Activated CD4-positive, alpha-beta T cell treated with anti-CD3 and anti-CD28 coated beads, Interleukin-2, amount 50 U/mL, for 48 hours (primary cell): Measurements from ENCODE around the gene KRTCAP2.
"Not testable (repeated sequence)": the region's sequence is repeated elsewhere in the genome, so short reads cannot be mapped to it uniquely, and the experiment has no call there.

Experiments
- DNase-seq, 2 experiments: peaks; one replicate each; pipeline ENCODE4 v3.0.0-alpha.2; 2020

Gene KRTCAP2

DNA sequence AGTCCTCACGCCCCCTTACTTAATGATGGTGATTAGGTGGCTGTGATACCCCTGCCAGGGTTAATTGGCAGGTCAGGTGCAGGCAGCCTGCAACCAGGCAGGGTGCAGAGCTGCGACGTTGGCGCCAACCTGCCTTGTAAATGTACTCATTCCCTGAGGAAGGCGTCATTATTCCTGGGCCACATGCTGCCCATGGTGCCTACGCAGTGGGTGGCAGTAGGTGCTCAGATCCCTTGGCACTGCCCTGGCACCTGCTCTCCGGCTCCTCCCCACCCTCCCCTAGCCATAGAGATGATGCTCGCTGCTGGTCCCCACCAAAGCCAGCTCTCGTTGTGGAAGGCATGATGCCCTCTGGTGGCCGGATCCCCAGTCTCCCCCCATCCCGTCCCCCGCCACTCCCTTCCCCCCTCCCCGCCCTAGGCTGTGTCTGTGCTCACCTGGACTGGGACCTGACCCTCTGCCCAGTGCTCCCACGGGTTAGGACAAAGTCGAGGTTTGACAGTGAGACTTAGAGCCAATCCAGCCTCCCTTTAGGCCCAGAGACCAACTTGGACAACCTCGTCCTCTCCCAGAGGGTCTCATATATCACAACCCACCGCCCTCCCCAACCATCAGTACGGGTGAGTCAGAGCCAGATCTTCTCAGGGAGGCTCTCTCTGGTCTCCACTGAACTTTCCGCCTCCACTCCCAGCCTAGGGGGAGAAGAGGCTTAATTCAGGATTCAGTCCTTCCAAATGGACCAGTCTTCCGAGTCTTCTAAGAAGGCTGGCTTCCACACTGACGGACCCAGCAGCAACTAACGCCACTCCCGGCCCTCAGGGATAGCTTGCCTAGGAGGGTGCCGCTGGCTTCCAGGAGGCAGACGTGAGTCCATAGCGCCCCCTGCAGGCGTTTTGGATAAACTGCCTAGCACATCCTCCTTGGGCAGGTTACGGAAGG lies 5.7 kb downstream of the KRTCAP2 start:
- DNase-seq = peak; percentile 93

DNA sequence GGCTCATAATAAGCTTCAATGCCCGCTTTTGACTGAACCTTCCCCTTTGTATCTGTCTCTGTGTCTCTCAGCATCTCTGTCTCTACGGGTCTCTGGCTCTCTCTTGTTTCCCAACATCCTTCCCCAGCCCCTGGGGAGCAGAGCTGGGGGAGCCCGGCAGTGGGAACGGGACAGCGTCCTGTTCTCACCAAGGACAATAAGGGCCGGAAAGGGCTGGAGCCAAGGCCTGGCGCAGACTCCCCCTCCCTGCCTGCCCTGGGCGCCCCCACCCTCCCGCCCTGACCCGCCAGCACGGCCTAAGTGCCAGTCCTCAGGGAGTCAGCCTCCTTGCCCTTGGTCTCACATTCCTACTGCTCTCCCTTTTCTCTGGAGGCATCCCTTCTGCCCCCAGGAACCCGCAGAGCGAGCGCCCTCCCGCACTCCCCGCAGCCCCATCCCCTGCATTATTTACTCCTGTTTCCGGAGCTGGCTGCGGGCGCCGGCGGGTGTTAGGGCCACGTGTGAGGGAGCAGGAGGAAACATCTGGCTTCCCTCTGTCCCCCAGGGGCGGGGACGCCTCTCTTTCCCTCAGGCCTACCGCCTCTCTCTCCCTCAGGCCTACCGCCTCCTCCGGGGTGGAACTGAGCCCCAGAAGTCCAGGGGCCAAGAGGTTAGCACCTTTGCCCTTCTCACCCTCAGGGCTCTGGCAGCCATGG lies 6.5 kb downstream of the KRTCAP2 start:
- DNase-seq = no peak

DNA sequence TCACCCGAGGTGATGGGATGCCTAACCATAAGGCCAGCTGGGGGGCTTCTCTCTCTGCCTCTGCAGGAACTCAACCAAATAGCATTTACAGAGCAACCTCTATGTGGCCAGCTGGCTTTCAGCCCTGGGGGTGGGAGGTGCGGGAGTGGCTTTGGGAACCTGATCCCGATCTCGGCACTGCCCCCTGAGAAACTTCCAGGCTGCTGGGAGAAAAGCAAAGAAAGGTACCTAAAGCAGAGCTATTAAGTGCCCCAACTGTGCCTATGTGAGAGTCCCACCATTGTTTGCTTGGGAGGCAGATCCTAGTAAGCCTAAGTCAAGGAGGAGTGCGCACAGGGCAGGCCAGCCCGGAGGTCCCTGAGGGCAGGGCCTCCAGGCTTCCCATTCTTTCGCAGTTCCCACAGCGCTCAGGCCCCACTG lies 7.0 kb downstream of the KRTCAP2 start:
- DNase-seq = no peak

DNA sequence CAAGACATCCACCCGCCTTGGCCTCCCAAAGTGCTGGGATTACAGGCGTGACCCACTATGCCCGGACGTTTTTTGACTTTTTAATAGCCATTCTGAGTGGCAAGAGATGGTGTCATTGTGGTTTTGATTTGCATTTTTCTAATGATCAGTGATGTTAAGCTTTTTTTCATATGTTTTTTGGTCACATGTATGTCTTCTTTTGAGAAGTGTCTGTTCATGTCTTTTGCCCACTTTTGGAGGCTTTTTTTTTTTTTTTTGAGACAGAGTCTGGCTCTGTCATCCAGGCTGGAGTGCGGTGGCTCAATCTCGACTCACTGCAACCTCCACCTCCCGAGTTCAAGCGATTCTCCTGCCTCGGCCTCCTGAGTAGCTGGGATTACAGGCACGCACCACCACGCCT lies 8.5 kb downstream of the KRTCAP2 start:
- DNase-seq = not testable (repeated sequence)

DNA sequence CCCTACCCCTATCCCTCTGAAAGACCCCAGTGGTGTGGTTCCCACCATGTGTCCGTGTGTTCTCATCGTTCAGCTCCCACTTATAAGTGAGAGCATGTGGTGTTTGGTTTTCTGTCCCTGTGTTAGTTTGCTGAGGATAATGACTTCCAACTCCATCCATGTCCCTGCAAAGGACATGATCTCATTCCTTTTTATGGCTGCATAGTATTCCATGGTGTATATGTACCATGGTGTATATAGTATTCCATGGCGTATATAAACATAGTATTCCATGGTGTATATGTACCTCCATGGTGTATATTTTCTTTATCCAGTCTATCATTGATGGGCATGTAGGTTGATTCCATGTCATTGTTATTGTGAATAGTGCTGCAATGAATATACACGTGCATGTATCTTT lies 9.3 kb downstream of the KRTCAP2 start:
- DNase-seq = not testable (repeated sequence)

DNA sequence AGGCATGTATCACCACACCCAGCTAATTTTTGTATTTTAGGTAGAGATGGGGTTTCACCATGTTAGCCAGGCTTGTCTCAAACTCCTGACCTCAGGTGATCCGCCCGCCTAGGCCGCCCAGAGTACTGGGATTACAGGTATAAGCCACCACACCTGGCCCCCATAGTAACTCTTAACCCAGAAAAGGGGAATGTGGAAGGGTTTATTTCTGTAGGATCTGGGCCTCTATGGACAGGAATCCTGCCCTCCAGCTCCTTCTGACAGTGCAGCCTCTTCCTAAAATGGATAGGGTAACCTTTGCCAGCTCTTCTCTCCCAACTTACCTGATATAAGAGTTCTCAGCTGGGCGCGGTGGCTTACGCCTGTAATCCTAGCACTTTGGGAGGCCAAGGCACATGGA lies 10.5 kb downstream of the KRTCAP2 start:
- DNase-seq = not testable (repeated sequence)

DNA sequence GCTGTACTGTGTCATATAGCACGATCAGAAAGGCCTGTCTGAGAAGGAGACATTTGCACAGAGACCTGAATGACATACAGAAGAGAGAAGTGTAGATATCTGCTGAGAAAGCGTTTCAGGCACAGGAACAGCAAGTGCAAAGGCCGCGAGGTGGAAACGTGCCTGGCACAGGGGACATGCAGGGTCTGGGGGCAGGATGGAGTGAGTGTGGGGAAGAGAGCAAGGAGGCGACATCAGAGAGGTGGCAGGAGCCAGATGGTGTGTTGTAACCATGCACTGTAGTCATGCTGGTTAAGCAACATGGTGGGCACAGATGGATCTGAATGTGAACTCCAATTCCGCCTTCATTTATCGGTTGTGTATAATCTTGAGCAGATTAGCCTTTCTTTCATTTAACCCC lies 13.0 kb downstream of the KRTCAP2 start:
- no peak for DNase-seq

DNA sequence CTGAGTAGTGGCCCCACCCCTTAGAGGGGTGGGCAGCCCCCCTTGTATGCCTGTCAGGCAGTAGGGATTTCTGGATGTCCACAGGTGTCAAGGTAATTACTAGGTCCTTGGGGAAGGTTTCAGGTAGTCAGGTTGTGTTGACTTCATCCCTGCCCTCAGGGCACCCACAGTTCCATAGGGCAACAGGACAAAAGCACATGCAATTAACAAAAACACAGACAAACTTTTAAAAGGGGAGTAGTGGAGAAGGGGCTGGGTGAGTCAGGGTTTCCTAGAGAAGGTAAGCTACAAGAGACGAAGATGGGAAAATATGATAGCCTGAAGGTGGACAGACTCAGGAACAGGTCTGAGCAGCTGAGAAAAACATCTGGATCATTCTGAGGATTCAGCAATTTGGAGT lies 14.1 kb downstream of the KRTCAP2 start:
- no peak for DNase-seq

DNA sequence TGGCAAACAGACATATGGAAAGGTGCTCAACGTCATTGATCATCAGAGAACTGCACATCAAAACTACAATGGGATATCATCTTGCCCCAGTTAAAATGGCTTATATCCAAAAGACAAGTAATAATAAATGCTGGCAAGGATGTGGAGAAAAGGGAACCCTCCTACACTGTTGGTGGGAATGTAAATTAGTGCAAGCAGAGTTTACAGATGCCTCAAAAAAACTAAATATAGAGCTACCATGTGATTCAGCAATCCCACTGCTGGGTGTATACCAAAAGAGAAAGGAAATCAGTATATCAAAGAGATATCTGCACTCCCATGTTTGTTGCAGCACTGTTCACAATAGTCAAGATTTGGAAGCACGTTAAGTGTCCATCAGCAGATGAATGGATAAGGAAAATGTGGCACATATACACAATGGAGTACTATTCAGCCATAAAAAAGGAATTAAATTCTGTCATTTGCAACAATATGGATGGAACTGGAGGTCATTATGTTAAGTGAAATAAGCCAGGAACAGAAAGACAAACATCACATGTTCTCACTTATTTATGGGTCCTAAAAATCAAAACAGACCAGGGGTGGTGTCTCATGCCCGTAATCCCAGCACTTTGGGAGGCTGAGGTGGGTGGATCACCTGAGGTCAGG lies 17.0 kb downstream of the KRTCAP2 start:
- DNase-seq = not testable (repeated sequence)

DNA sequence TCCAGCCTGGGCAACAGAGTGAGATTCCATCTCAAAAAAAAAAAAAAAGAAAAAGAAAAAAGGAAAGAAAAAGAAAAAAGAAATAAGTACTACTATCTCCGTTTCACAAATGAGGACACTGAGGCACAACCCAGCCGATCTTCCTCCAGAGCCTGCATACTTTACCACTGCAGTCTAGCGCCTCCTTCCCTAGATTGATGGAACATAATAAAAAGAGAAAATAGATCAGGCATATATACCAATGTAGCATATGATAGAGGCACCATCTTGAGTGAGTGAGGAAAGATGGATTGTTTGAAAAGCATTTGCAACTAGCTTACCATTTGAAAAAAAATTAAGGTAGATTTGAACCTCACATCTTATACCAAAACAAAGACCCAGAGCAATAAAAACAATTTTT lies 27.6 kb downstream of the KRTCAP2 start:
- no peak for DNase-seq

DNA sequence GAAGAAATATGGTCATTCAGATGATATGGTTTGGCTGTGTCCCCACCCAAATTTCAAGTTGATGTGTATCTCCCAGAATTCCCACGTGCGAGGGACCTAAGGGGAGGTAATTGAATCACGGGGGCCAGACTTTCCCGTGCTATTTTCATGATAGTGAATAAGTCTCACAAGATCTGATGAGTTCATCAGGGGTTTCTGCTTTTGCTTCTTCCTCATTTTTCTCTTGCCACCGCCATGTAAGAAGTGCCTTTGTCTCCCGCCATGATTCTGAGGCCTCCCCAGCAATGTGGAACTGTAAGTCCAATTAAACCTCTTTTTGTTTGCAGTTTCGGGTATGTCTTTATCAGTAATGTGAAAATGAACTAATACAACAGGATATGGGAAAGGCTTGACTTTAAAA lies 31.4 kb downstream of the KRTCAP2 start:
- DNase-seq = no peak

DNA sequence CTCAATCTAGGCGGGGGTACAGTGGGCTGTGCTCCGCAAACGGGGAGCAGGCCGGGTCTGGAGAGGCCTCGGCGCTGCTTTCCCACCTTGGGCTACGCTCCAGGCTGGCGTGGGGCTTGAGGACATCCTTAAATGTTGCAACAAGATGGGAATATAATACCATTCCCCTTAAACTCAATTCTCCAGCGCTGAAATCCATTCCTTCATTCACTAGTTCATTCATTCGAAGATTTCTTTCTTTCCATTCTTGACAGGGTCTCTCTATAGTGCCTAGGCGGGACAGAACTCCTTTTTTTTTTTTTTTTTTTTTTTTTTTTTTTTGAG lies 32.5 kb downstream of the KRTCAP2 start:
- no peak for DNase-seq

DNA sequence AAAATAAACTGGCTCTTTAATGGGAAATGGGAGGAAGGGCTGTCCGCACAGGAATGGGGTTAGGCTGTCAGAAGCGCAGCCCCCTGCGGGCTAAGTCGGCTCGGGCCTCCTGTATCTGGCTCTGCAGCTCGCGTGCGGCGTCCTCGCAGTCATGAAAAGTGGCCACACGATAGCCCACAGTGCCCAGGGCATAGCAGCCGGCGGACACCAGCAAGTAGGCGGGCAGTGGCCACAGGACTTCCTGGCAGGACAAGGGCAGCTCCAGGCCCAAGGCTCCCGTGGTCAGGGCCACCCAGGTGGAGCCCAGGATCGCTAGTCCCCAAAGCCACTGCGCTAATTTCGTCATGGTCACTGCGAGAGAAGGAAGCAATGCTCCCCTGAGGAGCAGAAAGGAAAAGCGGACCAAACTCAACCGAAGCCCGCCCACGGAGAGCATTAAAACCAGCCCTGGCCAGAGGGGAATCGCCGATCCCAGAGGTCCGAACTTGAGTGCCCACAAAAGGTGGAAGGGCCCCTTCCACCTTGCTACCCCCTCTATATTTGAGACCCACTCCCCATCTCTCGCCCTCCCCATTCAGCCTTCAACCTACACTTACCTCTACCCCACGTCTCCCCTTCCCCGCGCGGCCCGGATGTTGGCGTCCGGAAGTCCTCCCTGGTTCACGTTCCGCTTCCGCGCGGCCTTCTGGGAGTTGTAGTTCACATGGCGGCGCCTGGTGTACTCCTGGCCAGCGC lies 33.0 kb downstream of the KRTCAP2 start, which contains the start of gene DPM3:
DPM3 (minus strand) TSS at position 637 of the 735 bp plus-strand sequence; CDS start at position 346, 291 bp downstream.
- DNase-seq = peak; percentile 93 to 94

DNA sequence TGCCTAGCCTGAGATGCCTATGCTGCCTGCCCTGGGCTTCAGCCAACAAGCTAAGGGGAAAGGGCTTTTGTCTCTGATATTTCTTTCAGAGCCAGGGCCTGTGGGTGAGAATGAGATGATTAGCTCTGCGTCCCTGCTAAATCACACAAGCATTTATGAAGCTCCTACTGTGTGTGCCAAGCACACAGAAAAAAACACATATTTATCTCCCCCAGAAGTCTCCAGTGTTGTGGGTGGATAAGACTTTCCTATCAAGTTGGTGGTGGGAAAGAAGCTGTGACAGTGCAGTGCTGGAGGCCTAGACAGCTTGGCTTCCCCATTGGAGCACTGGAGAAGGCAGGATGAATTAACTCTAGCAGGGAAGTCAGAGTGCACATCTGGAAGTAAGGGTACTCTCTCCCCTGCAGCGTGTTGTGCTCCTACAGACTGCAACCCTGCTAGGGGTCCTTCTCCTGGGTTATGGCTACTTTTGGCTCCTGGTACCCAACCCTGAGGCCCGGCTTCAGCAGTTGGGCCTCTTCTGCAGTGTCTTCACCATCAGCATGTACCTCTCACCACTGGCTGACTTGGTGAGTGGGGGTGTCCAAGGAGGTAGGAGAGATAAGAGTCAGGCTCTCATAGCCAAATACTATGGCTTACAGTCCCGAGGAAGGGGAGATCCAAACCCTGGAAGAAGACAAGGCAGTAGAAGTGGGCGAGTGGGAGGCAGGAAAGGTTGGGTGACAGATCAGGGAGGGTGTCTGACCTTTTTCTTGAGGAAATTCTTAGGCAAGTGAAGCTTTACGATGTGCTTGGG lies 35.8 kb downstream of the KRTCAP2 start:
- no peak for DNase-seq

DNA sequence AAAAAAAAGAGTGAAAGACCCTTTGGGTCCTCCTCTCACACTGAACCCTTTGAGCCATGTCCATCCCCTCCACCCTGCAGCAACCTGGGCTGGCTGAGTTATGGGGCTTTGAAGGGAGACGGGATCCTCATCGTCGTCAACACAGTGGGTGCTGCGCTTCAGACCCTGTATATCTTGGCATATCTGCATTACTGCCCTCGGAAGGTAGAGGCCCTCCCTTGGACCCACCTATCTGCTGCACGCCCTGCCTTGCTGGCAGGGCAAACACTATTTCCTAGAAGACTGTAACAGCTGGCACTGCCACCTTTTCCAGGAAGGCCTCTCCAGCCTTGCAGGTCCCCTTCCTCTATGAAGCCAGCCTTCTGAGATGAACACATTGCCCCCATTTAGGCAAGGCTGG lies 36.4 kb downstream of the KRTCAP2 start:
- no peak for DNase-seq

DNA sequence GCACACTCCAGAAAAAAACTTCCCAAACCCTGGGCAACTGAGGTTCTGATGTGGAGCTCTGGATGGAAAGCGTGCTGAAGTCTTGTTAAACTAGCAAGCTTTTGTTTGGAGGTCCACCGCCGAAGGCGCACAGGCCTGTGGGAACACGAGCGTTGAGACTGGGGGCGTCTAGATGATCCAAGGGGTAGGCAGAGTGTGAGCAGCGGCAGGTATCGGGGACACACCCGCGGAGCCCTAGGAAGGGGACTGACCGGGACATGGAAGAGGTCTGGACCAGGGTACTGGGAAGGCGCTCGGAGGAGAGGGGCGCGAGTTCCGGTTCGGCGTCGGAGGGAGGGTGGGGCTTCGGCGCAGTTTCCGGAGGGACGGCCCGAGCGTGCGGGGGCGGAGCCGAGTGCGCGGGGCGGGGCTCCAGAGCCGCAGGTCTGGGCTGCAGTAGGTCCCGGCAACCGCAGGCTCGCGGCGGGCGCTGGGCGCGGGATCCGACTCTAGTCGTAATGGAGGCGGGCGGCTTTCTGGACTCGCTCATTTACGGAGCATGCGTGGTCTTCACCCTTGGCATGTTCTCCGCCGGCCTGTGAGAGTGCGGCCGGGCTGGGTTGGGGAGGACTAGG lies 37.6 kb downstream of the KRTCAP2 start, which contains the start of gene SLC50A1:
SLC50A1 (plus strand) TSS at position 438 of the 614 bp plus-strand sequence; CDS start at position 498, 60 bp downstream.
- peak; percentile 95 for DNase-seq

DNA sequence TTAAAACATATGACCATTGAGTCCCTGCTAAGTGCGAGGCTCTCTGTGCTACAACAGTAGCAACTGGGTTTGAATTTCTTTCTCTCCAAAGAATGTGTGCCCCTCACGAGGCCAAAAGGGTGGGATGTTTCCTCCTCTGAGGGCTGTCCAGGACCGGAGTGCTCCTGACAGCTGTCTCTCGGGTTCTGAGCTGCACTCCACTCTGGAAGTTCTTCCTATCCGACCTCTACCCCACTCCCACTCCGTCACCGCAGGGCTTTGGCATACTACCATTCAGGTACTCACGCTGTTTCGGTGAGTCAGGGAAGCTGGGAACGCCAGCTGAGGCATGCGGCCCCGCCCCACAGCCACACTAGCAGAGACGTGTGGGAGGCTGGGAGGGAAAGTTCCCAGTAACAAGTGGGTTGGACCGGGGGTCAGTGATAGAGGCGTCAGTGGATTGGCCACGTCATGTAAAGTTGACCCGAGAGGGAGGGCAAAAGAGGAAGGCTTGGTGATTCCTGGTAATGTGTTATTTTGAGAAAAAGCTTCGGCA lies 38.2 kb downstream of the KRTCAP2 start:
- DNase-seq = peak; percentile 89 to 92

DNA sequence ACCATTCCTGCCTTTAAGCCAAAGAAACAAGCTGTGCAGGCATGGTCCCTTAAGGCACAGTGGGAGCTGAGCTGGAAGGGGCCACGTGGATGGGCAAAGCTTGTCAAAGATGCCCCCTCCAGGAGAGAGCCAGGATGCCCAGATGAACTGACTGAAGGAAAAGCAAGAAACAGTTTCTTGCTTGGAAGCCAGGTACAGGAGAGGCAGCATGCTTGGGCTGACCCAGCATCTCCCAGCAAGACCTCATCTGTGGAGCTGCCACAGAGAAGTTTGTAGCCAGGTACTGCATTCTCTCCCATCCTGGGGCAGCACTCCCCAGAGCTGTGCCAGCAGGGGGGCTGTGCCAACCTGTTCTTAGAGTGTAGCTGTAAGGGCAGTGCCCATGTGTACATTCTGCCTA lies 38.8 kb downstream of the KRTCAP2 start:
- no peak for DNase-seq

DNA sequence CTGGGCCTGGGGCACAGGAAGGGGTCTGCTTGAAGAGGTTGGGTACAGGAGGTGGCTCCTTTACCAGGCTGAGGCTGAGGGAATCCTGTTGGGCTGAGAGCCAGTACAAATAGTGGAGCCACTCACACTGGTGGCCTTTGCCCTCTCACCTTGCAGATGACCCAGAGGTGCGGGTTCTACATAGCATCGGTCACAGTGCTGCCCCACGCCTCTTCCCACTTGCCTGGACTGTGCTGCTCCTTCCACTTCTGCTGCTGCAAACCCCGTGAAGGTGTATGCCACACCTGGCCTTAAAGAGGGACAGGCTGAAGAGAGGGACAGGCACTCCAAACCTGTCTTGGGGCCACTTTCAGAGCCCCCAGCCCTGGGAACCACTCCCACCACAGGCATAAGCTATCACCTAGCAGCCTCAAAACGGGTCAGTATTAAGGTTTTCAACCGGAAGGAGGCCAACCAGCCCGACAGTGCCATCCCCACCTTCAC lies 39.3 kb downstream of the KRTCAP2 start:
- DNase-seq = no peak

DNA sequence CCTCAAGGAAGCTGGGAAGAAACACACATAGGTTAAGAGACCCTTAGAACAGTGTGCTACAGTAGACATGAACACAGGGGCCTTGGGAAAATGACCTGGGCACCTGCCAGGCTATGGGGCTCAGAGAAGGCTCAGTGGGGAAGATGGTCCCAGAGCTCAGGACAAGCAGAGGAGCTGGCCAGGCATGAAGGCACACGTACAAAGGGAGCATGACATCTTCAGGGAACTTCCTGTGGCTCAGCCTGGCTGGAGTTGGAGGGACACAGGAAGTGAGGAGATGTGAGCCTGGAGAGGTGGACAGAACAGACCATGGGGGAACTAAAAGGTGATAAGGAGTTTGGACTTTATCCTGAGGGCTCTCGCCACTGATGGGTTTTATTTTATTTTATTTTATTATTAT lies 41.2 kb downstream of the KRTCAP2 start:
- DNase-seq = no peak

DNA sequence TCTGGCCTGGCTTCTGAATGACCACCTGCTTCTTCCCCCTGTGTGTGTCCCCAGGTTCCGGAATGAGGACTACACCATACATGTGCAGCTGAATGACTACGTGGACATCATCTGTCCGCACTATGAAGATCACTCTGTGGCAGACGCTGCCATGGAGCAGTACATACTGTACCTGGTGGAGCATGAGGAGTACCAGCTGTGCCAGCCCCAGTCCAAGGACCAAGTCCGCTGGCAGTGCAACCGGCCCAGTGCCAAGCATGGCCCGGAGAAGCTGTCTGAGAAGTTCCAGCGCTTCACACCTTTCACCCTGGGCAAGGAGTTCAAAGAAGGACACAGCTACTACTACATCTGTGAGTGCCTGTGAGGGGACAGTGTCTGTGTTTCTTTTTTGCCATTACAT lies 41.8 kb downstream of the KRTCAP2 start:
- no peak for DNase-seq
